ENCODE data around the gene FAT1.

GRCh38 chr4:186581421-186581820 is 142.2 kb downstream of the FAT1 start:
- TF ChIP-seq EP300 (IDR thresholded peaks at IDR 0.05): no peak
- no peak for TF ChIP-seq POLR2A (IDR thresholded peaks at IDR 0.05)
- no peak for TF ChIP-seq CTCF (IDR thresholded peaks at IDR 0.05)
